KOPT-K1 (cell line): ENCODE results near the gene ZNF536.

Experiments used
- H3K27ac ChIP-seq: fragments of 200-600 bp; sonication (generic); 2 replicates; pipeline ENCODE4 v1.5.1; 2016; ENCODE audit warnings: antibody characterized with exemption, mild to moderate bottlenecking, low read depth, low read length; ENCODE audit not compliant: poor library complexity, severe bottlenecking
- H3K36me3 ChIP-seq: fragments of 200-600 bp; sonication (generic); 2 replicates; pipeline ENCODE4 v1.5.1; 2017; ENCODE audit warnings: antibody characterized with exemption, mild to moderate bottlenecking, low read length, moderate library complexity; ENCODE audit not compliant: insufficient read depth
- H3K9me3 ChIP-seq: fragments of 200-600 bp; sonication (generic); 2 replicates; pipeline ENCODE4 v1.5.1; 2017; ENCODE audit warnings: antibody characterized with exemption, low read length, mild to moderate bottlenecking; ENCODE audit not compliant: insufficient read depth, poor library complexity, severe bottlenecking

Gene ZNF536

GRCh38 chr19:30580673-30581072, 208.5 kb downstream of the ZNF536 start:
- H3K9me3 ChIP-seq = no peaks in the 10 kb centered on the region
- H3K27ac ChIP-seq = no peak overlapping the region
- H3K36me3 ChIP-seq = no peaks in the 10 kb centered on the region

GRCh38 chr19:30584090-30584489, 211.9 kb downstream of the ZNF536 start:
- Histone ChIP-seq H3K36me3 (no peaks in the 10 kb centered on the region), H3K27ac (no peak overlapping the region), H3K9me3 (no peaks in the 10 kb centered on the region)

GRCh38 chr19:30587869-30588268, 215.7 kb downstream of the ZNF536 start:
- Histone ChIP-seq H3K9me3 (no peaks in the 10 kb centered on the region), H3K27ac (no peak overlapping the region)

GRCh38 chr19:30590596-30591229, 218.5 kb downstream of the ZNF536 start:
- H3K36me3 ChIP-seq = no peaks in the 10 kb centered on the region
- no peaks in the 10 kb centered on the region for H3K9me3 ChIP-seq
- H3K27ac ChIP-seq = no peak overlapping the region

More at GRCh38 chr19:30587869-30588268, 215.7 kb downstream of the ZNF536 start:
- no peaks in the 10 kb centered on the region for H3K36me3 ChIP-seq

- no peaks in the 10 kb centered on the region for H3K36me3 ChIP-seq
These were observed 221.2 kb downstream of the ZNF536 start for GRCh38 chr19:30593356-30593755.

GRCh38 chr19:30593975-30594745, 222.0 kb downstream of the ZNF536 start:
- Histone ChIP-seq H3K9me3 (no peaks in the 10 kb centered on the region), H3K36me3 (no peaks in the 10 kb centered on the region), H3K27ac (no peak overlapping the region)

More at GRCh38 chr19:30593356-30593755, 221.2 kb downstream of the ZNF536 start:
- Histone ChIP-seq H3K9me3 (no peaks in the 10 kb centered on the region), H3K27ac (no peak overlapping the region)

GRCh38 chr19:30596268-30596667, 224.1 kb downstream of the ZNF536 start:
- H3K27ac ChIP-seq = no peak overlapping the region
- H3K36me3 ChIP-seq = no peaks in the 10 kb centered on the region
- H3K9me3 ChIP-seq = no peaks in the 10 kb centered on the region

- Histone ChIP-seq H3K9me3 (no peaks in the 10 kb centered on the region), H3K27ac (no peak overlapping the region)
These were observed 224.7 kb downstream of the ZNF536 start for GRCh38 chr19:30596813-30597399.

GRCh38 chr19:30598688-30599087, 226.5 kb downstream of the ZNF536 start:
- no peaks in the 10 kb centered on the region for H3K9me3 ChIP-seq
- H3K36me3 ChIP-seq = no peaks in the 10 kb centered on the region
- no peak overlapping the region for H3K27ac ChIP-seq

More at GRCh38 chr19:30596813-30597399, 224.7 kb downstream of the ZNF536 start:
- no peaks in the 10 kb centered on the region for H3K36me3 ChIP-seq

- Histone ChIP-seq H3K9me3 (no peaks in the 10 kb centered on the region), H3K36me3 (no peaks in the 10 kb centered on the region), H3K27ac (no peak overlapping the region)
These were observed 230.6 kb downstream of the ZNF536 start for GRCh38 chr19:30602661-30603350.

- Histone ChIP-seq H3K36me3 (no peaks in the 10 kb centered on the region), H3K9me3 (no peaks in the 10 kb centered on the region), H3K27ac (no peak overlapping the region)
These were observed 232.5 kb downstream of the ZNF536 start for GRCh38 chr19:30604657-30605056.

GRCh38 chr19:30605333-30605732, 233.1 kb downstream of the ZNF536 start:
- no peaks in the 10 kb centered on the region for H3K9me3 ChIP-seq
- no peaks in the 10 kb centered on the region for H3K36me3 ChIP-seq
- no peak overlapping the region for H3K27ac ChIP-seq

GRCh38 chr19:30606114-30607050, 234.2 kb downstream of the ZNF536 start:
- Histone ChIP-seq H3K9me3 (no peaks in the 10 kb centered on the region), H3K36me3 (no peaks in the 10 kb centered on the region), H3K27ac (no peak overlapping the region)
